ENCODE data around the gene EMP2. TPM values are rescaled to one million over a fixed set of nuclear protein-coding genes. Genes with fewer than 3 reads are reported as not detected.

EMP2 gene
- total RNA-seq, 2 experiments from 2014 or later = not detected

GRCh38 chr16:10617662-10618420 is 37.4 kb upstream of the EMP2 start:
- no peak overlapping the region for H3K4me3 ChIP-seq (ENCODE audit: low read depth, low read length, poor library complexity, severe bottlenecking)
- H3K9me3 ChIP-seq (ENCODE audit: low read length) = no peaks in the 10 kb centered on the region
- TF ChIP-seq CTCF (conservative IDR thresholded peaks at IDR 0.05; ENCODE audit: low read length) = no peak
- TF ChIP-seq EZH2phosphoT487 (IDR thresholded peaks at IDR 0.05; ENCODE audit: borderline replicate concordance, low read depth, low read length) = no peak
- CTCF ChIA-PET (ENCODE audit: unreplicated experiment) = no interaction called here
- no peaks in the 10 kb centered on the region for H3K4me1 ChIP-seq (ENCODE audit: insufficient read depth, low read length, poor library complexity, severe bottlenecking)
- DNase-seq (ENCODE audit: low spot score) = no peak
- BruUV-seq (replicated peaks) = no TSS peak
- no peaks in the 10 kb centered on the region for H3K36me3 ChIP-seq (ENCODE audit: insufficient read depth, low read length)
- no peak overlapping the region for H2AFZ ChIP-seq (ENCODE audit: low read length)
- no peaks in the 10 kb centered on the region for H3K9me2 ChIP-seq (ENCODE audit: insufficient read depth, low read length)
- POLR2A ChIA-PET = no interaction called here
- H4K20me1 ChIP-seq (ENCODE audit: insufficient read depth, low read length) = no peaks in the 10 kb centered on the region
- intact Hi-C loops (cut with micrococcal nuclease; ENCODE audit: unreplicated experiment) = no loop called here
- H3K4me2 ChIP-seq (ENCODE audit: low read length) = no peak overlapping the region
- no peak overlapping the region for H3K27ac ChIP-seq (ENCODE audit: low read depth, low read length, poor library complexity, severe bottlenecking)
- no peaks in the 10 kb centered on the region for H3K79me2 ChIP-seq (ENCODE audit: insufficient read depth, low read depth, low read length)

GRCh38 chr16:10616756-10617640 is 36.6 kb upstream of the EMP2 start:
- Histone ChIP-seq H3K79me2 (ENCODE audit: insufficient read depth, low read depth, low read length) (no peaks in the 10 kb centered on the region), H2AFZ (ENCODE audit: low read length) (no peak overlapping the region), H3K4me2 (ENCODE audit: low read length) (no peak overlapping the region), H3K36me3 (ENCODE audit: insufficient read depth, low read length) (no peaks in the 10 kb centered on the region), H3K4me1 (ENCODE audit: insufficient read depth, low read length, poor library complexity, severe bottlenecking) (no peaks in the 10 kb centered on the region), H4K20me1 (ENCODE audit: insufficient read depth, low read length) (no peaks in the 10 kb centered on the region), H3K9me3 (ENCODE audit: low read length) (no peaks in the 10 kb centered on the region), H3K27ac (ENCODE audit: low read depth, low read length, poor library complexity, severe bottlenecking) (no peak overlapping the region), H3K9me2 (ENCODE audit: insufficient read depth, low read length) (no peaks in the 10 kb centered on the region), H3K4me3 (ENCODE audit: low read depth, low read length, poor library complexity, severe bottlenecking) (no peak overlapping the region)
- TF ChIP-seq CTCF (conservative IDR thresholded peaks at IDR 0.05; ENCODE audit: low read length) = no peak
- TF ChIP-seq EZH2phosphoT487 (IDR thresholded peaks at IDR 0.05; ENCODE audit: borderline replicate concordance, low read depth, low read length) = no peak
- ChIA-PET POLR2A (no interaction called here), CTCF (ENCODE audit: unreplicated experiment) (no interaction called here)
- no TSS peak for BruUV-seq (replicated peaks)
- no peak for DNase-seq (ENCODE audit: low spot score)
- intact Hi-C loops (cut with micrococcal nuclease; ENCODE audit: unreplicated experiment) = no loop called here

- intact Hi-C loops (cut with micrococcal nuclease; ENCODE audit: unreplicated experiment) = no loop called here
- H3K9me2 ChIP-seq (ENCODE audit: insufficient read depth, low read length) = no peaks in the 10 kb centered on the region
- DNase-seq (ENCODE audit: low spot score) = no peak
- H3K4me3 ChIP-seq (ENCODE audit: low read depth, low read length, poor library complexity, severe bottlenecking) = no peak overlapping the region
- no peaks in the 10 kb centered on the region for H3K9me3 ChIP-seq (ENCODE audit: low read length)
- no peak overlapping the region for H3K4me2 ChIP-seq (ENCODE audit: low read length)
- CTCF ChIA-PET (ENCODE audit: unreplicated experiment) = no interaction called here
- H2AFZ ChIP-seq (ENCODE audit: low read length) = no peak overlapping the region
- no peaks in the 10 kb centered on the region for H3K79me2 ChIP-seq (ENCODE audit: insufficient read depth, low read depth, low read length)
- no peaks in the 10 kb centered on the region for H4K20me1 ChIP-seq (ENCODE audit: insufficient read depth, low read length)
- H3K4me1 ChIP-seq (ENCODE audit: insufficient read depth, low read length, poor library complexity, severe bottlenecking) = no peaks in the 10 kb centered on the region
- POLR2A ChIA-PET = no interaction called here
- BruUV-seq (replicated peaks) = no TSS peak
- TF ChIP-seq EZH2phosphoT487 (IDR thresholded peaks at IDR 0.05; ENCODE audit: borderline replicate concordance, low read depth, low read length) (no peak), CTCF (conservative IDR thresholded peaks at IDR 0.05; ENCODE audit: low read length) (no peak)
- no peak overlapping the region for H3K27ac ChIP-seq (ENCODE audit: low read depth, low read length, poor library complexity, severe bottlenecking)
- H3K36me3 ChIP-seq (ENCODE audit: insufficient read depth, low read length) = no peaks in the 10 kb centered on the region
Measured at GRCh38 chr16:10616419-10616755, 36.0 kb upstream of the EMP2 start.

Data from OCI-LY7 (cell line).